Endothelial cell of hepatic sinusoid (primary cell): ENCODE measurements around the gene PDLIM1.

Experiments used
- in situ Hi-C: cut with HindIII; loops from 2 replicates; pipeline ENCODE4 v1.10.0; 2017; ENCODE audit warnings: low sequenced_read_pairs

The PDLIM1 gene

DNA sequence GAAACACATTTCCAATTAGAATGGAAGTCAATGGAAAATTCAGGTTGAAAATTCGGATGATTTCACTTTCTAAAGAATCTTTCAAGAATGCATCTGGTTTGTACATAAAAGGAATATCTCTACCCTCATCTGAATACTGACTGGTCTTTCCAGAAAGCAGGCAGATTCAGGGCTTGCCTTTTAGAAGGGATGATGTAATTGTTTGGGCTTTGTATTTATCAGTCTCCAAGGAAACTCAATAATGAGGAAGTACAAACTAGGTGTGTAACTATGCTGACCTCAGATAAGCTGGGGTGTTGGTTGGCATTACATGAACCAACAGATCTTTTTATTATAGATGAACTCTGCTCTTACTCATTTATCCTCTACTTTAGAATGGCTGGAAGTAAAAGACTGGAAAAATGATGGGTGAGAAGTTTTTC lies 24.1 kb downstream of the PDLIM1 start:
- in situ Hi-C loops = no loop called here

DNA sequence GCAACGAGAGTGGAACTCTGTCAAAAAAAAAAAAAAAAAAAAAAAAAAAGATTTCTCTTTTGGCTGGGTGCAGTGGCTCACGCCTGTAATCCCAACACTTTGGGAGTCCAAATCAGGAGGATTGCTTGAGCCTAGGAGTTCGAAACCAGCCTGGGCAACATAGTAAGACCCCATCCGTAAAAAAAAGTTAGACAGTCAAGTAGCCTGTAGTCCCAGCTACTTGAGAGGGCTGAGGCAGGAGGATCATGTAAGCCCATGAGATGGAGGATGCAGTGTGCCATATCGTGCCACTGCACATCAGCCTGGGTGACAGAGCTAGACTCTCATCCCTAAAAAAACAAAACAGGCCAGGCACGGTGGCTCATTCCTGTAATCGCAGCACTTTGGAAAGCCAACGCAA lies 25.2 kb downstream of the PDLIM1 start:
- in situ Hi-C loops = no loop called here

DNA sequence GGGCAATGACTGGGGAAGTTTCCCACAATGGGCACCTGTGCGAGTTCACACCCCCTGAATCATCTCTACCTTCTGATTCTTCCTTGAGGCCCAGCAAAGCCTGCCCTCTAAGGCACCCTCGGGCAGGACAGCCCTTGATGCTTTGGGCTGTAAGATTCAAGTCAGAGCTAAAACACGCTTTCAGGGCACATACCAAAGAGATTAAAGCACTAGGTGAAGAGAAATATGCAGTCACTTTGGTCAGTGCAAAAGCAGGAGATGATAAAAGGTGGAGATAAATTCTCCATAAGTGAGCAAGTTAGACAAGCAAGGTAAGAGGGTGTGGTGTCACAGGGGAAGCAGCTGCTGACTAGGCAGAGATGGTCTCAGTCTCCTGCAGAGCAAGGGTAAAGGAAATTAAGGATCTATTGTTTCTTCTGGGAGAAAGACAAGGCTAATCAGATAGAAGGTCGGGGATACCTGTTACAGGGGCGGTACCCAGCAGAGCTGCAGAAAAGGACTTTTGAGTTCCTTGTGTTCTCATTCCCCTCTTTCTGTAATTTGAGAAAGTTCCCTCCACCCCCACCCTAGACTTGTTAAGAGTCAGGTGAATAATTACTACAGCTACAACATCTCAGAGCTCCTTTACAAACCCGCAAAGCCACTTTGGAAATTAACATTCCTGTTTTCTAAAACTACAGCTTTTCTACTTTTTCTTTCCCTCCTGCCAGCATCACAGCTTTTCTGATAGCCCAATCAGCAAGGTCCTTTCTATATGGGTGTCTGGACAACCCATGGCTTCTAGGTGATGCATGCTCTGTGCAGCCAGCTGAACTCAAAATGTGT lies 26.4 kb downstream of the PDLIM1 start:
- in situ Hi-C loops = no loop called here

DNA sequence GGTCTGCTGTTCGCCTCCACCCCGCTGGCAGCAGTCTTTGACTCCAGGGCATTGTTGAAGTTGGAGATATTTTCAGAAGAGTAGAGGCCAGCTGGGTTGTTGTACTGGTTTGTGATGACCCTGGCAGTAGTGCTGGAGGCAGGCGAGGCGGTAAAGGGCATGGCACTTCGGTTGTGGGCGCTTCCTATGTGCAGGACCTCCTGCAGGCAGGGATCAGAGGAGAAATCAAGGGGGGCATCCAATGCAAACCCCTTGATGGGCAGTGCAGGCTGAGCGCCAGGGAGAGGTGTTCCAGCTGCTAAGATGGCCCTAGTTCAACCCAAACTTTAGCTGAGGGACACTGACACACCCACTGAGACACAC lies 27.0 kb downstream of the PDLIM1 start:
- in situ Hi-C loops = no loop called here

DNA sequence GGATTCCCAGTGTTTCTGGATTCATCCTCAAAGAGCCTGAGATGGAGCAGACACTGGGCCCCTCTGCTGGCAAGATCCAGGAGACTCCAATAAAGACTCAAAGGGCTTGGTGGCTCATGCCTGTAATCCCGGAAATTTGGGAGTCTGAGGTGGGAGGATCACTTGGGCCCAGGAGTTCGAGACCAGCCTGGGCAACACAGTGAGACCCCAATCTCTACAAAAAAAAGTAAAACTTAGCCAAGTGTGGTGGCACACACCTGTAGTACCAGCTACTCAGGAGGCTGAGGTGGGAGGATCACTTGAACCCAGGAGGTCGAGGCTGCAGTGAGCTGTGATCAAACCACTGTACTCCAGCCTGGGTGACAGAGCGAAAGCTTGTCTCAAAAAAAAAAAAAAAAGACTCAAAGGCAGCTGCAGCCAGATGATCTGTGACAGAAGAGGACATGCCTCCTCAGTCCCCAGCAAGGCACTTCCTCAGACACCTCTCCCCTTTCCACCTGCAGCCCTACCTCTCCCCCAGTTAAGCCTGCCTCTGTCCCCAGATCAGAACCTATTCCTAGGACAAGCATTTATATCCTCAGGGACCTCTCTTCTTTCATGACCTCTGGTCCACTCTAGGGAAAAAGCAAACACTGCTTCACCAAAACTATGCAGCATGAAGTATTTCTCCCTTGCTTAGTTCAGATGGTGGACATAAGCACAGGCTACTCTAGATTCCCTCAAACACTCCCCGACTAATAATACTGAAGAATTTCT lies 27.9 kb downstream of the PDLIM1 start:
- in situ Hi-C loops = no loop called here

DNA sequence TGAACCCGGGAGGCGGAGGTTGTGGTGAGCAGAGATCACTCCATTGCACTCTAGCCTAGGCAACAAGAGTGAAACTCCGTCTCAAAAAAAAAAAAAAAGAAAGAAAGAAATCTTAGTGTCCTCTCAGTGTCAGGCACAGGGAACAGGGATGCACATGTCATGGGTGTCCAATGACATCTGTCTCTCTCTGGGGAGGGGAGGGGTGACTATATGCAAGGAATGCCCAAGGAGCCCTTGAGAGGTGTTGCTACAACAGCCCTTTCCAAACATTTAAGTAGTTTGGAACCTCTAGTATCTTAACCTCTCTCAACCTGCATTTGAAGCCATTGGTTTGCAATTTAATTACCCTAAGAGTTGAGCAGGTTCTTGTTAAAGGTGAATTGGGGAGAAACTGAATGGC lies 28.9 kb downstream of the PDLIM1 start:
- in situ Hi-C loops = no loop called here

DNA sequence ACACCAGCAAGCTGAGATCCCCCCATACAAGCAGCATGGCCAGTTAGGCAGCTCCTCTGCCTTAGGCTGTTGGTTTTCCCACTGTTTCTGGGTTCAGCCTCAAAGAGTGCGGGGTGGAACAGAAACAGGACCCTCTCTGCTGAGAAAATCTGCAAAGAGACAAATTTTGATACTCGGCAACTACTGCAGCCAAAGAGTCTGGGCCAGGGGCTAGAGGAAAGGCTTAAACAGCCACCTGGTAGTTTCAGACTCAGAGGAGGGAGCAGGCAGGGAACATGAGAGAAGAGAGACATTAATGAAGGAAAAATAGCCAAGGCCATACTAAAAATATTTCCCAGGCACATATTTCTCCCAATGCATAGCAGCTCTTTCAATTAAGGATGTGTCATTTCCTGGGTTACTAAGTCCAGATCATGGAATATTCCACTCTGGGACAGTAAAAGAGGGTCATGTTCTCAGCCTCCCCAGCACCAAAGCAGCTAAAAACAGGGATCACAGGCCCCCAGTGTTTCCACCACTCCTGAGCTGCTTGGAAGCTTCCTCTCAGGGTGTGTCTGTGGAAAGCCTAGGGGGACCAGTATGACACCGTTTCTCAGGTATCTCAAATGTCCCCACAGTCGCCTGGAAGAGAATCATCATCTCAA lies 29.8 kb downstream of the PDLIM1 start:
- in situ Hi-C loops = no loop called here

DNA sequence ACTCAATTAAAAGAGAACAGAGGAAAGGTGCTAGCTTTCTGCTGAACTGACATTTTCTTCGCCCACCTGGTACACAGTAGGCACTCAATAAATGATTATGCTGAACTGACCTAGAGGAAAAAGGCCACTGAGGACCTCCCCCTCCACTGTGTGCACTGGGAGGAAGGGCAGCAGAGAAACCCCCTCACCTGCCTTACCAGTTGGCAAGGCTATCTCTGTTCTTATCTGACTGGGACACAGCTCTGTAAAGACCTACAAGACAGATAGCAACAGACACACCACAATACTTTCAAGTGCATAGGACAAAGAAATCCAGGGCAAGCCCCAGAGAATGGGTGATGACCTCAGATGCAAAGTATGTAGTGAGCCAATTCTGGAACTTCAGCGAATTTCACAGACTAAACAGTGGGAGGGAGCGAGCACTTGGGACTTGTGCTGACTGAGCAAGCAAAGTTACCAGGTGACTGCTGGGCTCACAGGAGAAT lies 30.4 kb downstream of the PDLIM1 start:
- in situ Hi-C loops = no loop called here

DNA sequence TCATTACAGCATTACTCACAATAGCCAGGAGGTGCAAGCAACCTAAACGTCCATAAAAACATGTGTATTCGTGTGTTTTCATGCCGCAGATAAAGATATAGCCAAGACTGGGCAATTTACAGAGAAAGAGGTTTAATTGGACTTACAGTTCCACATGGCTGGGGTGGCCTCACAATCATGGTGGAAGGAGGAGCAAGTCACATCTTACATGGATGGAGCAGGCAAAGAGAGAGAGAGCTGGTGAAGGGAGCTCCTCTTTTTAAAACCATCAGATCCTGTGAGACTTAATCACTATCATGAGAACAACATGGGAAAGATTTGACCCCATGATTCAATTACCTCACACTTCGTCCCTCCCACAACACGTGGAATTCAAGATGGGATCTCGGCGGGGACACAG lies 33.0 kb downstream of the PDLIM1 start:
- in situ Hi-C loops = no loop called here

DNA sequence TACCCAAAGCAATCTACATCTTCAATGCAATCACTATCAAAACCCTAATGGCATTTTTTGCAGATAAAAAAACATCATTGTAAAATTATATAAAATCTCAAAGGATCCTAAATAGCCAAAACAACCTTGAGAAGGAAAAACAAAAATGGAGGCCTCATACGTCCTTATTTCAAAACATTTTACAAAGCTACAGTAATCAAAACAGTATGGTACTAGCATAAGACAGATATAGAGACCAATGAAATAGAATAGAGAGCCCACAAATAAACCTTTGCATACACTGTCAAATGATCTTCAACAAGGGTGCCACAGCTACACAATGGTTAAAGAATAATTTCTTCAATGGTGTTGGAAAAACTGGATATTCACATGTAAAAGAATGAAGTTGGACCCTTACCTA lies 34.5 kb downstream of the PDLIM1 start:
- in situ Hi-C loops = no loop called here

DNA sequence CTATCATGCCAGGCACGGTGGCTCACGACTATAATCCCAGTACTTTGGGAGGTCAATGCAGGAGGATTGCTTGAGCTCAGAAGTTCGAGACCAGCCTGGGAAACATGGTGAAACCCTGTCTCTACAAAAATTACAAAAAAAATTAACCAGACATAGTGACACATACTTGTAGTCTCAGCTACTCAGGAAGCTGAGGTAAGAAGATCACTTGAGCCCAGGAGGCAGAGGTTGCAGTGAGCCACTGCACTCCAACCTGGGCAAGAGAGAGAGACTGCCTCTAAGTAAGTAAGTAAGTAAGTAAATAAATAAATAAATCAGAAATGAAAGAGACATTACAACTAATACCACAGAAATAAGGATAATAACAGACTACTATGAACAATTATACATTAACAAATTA lies 36.2 kb downstream of the PDLIM1 start:
- in situ Hi-C loops = no loop called here

DNA sequence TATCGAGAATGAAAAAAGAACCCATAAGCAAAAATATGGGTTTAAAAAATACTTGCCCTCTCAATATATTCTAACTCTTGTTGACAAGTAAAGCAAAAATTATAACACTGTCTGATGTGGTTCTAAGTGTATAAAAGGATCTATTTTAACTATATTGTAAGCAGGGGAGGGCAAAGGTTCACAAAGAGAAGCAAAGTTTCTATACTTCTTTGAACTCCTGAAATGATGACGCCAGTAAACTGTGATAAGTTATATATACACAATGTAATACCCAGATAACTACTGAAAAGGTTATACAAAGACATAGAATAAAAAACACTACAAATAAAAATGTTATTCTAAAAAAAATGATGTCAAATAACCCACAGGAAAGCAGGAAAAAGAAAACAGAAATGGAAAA lies 37.1 kb downstream of the PDLIM1 start:
- in situ Hi-C loops = no loop called here

DNA sequence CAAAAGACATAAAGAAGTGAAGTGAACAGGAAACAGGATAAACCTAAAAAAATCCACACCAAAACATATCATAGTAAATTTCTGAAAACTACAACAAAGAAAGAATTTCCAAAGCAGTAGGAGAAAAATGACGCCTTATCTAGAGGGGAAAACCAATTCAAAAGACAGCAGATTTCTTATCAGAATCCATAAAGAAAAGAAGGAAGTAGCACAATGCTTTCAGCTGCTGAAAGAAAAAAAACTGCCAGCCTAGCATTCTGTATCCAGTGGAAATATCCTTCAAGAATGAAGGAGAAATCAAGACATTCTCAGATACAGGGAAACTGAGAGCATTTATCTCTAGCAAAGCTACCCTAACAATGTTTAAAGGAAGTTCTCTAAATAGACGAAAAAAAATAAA lies 37.8 kb downstream of the PDLIM1 start:
- in situ Hi-C loops = no loop called here

DNA sequence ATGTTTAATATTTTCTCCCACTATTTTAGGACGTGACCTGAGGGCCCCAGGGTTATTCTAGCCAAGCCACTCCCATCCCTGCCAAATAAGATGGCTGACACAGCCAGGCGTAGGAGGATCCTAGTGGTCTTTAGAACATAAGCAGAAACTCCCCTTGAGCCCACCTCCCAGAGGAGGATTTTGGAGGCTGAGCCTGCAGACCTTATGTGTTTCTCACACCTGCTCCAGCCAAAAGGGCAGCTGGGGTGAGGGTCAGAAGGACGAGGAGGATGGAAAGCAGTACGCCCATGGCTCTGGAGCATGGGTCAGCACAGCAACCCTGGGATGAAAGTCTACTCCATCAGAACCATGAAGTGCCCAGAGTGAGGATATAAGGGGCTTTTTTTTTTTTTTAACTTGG lies 39.9 kb downstream of the PDLIM1 start:
- in situ Hi-C loops = no loop called here

DNA sequence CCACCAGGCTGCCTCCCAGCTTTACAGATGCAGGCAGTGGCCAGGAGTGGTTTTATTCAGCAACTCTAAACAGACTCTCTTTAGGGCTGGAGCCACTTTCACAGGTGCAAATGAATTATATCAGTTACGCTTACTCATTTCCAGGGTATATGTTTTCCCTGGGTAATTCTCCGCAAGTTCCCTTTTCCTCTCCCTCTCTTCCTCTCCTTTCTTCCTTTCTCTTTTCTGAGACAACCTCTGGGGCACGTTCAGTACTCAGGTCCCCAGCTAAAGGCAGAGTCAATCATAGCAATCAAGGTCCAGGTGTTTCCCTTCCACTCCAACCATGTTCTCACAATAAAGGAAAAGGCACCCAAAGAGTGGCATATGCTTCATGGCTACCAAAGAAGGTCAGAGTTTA lies 41.3 kb downstream of the PDLIM1 start:
- in situ Hi-C loops = no loop called here

DNA sequence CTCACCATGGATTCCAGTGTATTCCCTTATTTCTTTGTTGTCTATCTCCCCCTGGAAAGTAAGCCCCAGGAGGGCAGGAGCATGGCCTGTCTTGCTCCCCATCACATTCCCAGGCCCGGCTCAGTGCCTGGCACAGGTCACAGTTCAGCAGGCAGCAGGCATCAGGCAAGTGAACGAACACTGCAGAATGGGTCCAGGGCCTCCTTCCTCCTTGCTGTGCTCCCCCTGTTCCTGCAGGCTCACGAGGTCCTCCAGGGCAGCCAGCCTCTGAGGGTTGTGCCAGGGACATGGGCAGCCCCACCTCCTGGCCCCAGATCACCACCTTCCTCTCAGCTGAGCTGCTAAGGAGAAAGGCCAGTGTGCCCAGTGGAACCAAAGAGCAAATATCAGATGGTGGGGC lies 41.8 kb downstream of the PDLIM1 start:
- in situ Hi-C loops = no loop called here

DNA sequence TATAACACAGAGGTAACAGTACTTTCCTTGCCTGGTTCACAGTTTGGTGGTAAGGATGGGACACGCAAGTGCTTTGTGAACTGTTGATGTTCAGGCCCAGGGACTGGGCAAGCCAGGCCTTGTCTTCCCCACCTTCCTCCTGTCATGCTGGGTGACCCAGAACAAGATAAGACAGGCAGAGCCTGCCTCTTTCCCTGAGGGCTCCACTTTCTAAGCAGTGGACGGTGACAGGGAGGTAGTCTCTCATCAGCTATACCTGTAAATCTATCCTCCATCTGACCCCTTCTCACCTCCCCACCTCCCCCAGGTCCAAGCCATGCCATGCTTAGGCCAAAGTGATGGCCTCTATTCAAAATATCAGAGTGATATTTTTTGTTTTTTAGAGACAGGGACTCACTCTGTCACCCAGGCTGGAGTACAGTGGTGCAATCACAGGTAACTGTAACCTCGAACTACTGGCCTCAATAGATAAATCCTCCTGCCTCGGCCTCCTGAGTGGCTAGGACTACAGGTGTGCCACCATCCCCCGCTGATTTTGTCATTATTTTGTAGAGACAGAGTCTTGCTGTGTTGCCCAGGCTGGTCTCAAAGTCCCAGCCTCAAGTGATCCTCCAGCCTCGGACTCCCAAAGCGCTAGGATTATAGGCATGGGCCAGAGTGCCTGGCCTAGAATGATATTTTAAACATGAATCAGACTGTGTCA lies 42.8 kb downstream of the PDLIM1 start:
- in situ Hi-C loops = no loop called here

DNA sequence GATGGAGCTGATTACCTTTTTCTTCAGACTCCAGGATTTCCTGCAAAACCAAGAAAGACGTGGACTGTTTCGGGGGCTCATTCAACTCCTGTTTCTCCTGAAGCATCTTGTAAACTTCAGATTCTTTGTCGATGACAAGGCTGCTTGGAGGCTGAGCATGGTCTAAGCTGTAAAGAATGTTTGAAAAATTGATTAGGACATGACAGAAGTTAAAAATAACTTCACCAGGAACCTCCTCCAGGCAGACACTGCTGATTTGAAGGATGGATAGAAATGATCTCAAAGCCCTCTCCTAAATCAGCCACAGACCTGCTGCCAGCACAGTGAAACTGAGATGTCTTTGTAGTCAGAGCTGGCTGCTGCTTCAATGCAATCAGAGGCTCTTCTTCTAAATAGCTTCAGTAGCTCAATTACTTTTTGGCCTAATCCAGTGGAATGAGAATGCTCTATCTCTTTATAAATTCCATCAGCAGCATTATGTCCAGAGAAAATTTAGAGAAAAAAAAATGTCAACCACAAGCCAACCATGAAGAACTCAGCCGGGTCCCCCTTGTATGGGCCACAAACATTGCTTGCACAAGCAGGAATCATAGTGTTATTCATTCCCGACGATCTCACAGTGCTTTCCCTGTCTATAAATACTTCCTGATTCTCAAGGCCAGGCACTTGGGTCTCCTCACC lies 43.5 kb downstream of the PDLIM1 start:
- in situ Hi-C loops = no loop called here

DNA sequence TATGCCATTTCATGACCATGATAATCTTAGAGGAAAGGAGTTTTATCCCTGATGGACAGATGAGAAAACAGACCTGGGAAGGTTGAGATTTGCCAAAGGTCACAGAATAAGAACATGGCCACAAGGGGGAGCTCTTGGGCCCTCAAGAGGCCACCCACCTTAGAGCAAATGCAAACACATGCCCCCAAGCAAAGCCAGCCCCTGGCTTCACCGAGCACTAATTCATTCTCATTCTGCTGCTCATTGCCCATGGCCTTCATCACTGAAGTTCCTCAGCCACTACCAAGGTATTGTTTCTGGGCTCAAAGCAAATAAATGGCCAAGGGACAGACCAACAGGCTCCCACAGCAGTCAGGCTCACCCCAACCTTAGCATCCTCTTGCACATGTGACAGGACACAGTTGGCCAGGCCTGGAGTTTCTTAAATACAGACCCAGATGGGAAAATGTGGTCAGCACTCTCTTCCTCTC lies 44.2 kb downstream of the PDLIM1 start:
- in situ Hi-C loops = no loop called here

DNA sequence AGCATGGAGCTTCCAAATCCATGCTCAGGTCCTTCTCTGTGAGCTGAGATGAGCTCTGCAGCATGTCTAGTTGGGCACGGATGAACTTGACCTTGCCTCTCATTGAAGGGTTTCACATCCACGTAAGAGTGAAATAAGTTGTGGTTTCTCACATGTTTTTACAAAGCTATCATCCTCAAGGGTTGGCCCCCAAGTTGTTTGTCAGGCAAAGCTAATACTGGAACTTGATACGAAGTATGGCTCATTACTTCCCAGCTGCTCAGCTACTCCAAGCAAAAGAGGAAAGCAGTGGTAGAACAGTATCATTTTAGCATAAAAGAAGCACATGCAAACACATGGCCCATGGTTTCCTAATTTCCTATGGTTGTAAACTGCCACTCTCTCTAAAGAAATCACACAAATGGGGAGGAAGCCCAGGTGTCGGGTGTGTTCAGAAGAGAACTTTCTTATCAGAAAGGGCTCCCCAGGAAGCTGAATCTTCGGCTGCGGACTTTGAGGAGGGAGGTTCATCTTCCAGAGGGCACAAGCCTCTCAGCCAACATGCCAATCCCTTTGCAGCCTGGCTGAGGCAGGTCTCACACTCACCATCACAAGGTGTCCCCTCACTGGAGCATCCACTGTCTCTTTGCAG lies 45.3 kb downstream of the PDLIM1 start:
- in situ Hi-C loops = no loop called here
